DLD1 (cell line): ENCODE measurements around the gene SAMD14.
"Not testable (repeated sequence)": the region's sequence is repeated elsewhere in the genome, so short reads cannot be mapped to it uniquely, and the experiment has no call there.

ENCODE experiments used
- in situ Hi-C: cut with HindIII; loops from 2 replicates; pipeline ENCODE4 v1.10.0; 2017; ENCODE audit warnings: low sequenced_read_pairs

The SAMD14 gene

DNA sequence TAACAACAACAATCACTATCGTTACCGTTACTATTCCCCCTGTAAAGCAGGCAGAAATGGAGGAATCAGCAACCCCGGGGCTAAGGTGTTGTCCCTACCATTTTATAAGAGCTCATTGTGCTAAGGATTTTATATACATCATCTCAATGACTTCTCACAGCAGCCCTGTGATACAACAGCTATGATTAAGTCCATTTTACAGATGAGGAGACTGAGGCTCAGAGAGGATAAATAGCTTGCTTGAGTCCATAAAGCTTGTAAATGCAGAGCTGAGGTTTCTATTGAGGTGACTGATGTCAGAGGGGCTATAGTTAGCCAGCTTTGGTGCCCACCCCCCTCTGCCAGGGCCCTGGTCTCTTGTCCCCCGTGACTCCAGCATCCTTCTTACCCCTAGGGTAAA lies 51.5 kb downstream of the SAMD14 start:
- in situ Hi-C loops = loop anchor here (5.0 kb wide), 2 partner anchors 54 to 81 kb away; partner anchors contain the start of genes DLX3 and SAMD14

DNA sequence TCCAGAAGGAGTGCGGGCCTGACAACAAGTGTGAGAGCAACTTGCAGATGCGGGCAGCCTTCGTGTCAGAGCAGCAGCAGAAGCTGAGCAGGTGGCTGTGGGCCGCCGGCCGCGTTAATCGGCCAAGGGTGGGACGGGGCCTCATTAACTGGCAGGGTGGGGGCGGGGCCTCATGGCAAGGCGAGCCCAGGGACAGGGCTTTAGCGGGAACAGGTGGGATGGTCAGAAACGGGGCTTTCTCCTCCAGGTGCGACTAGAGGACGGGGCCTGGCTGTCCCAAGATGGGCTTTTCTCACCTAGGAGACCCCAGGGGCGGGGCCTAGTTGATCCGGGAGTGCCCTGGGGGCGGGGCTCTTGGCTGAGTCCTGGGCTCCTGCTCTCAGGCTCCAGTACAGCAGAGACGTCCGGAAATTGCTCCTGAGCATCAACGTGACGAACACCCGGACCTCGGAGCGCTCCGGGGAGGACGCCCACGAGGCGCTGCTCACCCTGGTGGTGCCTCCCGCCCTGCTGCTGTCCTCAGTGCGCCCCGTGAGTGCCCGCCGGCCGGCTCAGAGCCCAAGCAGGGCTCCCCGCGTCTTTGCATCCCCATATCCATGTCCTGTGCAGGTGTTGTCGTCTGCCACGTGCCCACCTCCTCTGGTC lies 53.2 kb downstream of the SAMD14 start:
- in situ Hi-C loops = loop anchor here (5.0 kb wide), 2 partner anchors 56 to 79 kb away; partner anchors contain the start of genes DLX3 and SAMD14

DNA sequence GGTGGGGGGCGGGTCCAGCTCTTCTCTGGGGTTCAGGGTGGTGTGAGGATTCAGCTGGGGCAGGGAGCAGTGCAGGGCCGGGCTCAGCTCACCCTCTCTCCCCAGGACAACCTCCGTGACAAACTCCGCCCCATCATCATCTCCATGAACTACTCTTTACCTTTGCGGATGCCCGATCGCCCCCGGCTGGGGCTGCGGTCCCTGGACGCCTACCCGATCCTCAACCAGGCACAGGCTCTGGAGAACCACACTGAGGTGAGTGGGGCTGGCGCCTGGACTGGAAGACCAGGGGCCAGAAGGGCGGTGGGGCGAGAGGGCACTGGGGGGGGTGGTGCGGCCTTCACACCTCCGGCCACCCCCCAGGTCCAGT lies 53.8 kb downstream of the SAMD14 start:
- in situ Hi-C loops = loop anchor here (5.0 kb wide), 2 partner anchors 56 to 79 kb away; partner anchors contain the start of genes DLX3 and SAMD14

DNA sequence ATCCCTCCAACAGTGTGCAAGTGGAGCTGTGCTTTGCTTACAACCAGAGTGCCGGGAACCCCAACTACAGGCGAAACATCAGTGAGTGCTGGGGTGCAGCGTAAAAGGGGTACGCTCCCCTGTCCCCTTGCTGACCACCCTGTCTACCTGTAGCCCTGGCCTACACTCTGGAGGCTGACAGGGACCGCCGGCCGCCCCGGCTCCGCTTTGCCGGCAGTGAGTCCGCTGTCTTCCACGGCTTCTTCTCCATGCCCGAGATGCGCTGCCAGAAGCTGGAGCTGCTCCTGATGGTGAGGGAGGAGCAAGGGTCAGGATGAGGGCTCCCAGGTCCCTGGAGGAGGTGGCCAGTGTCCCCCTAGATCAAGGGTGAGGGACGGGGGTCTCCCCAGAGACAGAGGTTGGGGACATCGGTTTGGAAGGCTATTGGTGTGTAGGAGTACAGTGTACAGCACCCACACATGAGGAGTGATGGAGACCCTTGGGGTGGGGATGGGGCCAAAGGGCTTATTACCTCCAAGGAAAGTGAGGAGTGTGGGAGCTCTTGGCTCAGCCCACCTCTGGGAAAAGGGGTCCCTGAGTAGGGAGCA lies 54.4 kb downstream of the SAMD14 start:
- in situ Hi-C loops = loop anchor here (5.0 kb wide), 2 partner anchors 57 to 78 kb away; partner anchors contain the start of genes DLX3 and SAMD14

DNA sequence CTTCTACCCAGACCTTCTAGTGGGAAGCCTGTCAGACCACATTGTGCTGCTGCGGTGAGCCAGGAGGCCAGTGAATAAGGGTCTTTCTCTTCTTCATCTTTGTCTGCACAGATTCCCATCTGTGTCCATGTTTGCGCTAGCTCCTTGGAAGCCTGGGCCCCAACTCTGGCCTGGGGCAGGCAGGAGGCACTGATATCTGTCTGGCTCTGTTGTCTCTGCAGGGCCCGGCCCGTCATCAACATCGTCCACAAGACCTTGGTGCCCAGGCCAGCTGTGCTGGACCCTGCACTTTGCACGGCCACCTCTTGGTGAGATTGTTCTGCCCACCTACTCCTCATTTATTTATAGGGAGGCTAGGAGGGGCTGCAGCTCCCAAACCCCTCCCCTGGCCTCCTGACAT lies 55.7 kb downstream of the SAMD14 start:
- in situ Hi-C loops = no loop called here

DNA sequence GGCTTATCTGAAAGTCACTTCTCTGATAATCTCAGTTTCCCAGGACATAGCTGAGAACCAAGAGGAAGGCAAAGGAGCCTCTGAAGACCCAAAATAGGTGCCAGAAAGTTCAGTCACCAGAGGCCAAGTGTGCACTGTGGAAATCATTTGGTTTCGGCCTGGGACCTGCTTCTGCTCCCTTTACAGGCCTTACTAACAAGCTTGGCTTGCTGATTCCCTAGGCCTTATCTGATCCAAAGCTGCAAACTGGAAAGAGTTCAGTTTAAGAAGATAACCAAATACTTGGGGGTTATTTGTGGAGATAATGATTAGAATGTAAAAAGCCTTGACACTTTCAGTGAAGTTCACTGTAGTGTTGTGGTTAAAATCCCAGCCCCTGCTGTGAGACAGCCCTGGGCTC lies 57.0 kb downstream of the SAMD14 start:
- in situ Hi-C loops = no loop called here

DNA sequence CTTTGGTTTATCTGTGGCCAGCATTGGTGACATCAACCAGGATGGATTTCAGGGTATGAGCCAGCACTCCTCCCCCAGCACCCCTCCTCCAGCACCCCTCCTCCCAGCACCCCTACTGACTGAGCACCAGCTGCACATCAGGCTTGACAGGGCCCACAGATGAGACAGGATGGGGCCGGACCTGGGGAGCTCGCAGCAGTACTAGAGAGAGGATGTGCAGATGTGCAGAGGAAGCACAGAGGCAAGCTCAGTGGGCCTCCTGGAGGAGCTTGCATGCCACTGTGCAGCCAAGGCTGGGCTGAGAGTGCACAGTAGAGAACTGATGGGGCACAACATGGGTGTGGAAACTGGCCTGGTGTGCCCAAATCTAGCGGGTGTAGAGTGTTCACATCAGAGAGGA lies 57.8 kb downstream of the SAMD14 start:
- in situ Hi-C loops = no loop called here

DNA sequence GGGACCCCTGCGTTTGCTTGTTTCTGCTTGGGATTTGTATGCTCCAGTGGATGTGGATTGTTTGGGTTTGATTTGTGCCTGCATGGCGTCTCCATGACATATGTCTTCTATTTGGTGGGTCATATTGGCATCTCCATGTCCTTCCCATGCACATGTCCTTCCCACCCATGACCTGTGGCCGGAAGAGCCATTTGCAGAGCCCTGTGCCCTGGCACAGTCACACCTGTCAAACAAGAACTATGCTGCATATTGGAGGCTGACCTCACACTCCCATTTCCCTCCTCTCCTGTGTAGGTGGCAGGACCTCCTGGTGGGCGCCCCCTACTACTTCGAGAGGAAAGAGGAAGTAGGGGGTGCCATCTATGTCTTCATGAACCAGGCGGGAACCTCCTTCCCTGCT lies 58.3 kb downstream of the SAMD14 start:
- in situ Hi-C loops = no loop called here

DNA sequence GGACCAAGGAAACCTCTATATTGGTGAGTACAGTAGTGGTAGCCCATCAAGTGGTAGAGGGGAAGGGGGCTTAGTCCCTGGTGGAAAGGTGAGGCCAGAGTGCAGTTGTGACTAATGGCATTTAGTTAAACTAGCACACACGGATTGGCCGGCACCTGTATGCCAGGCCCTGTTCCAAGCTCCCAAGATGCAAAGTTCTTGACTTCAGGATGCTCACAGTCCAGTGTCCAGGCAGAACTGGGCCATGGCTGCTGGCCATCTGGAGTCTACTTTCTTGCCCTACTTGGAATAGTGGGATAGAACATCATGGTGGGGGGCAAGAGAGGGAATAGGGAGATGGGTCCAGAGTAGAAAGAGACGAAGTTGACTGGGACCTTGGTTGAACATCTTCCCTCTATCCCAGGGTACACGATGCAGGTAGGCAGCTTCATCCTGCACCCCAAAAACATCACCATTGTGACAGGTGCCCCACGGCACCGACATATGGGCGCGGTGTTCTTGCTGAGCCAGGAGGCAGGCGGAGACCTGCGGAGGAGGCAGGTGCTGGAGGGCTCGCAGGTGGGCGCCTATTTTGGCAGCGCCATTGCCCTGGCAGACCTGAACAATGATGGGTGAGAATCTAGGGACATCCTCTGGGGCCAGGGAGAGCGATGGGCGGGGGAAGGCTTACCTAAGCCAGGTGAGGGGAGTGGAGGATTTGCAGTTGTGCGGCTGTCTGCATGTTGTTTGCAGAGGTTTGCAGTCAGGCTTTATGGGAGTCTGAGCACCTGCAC lies 58.9 kb downstream of the SAMD14 start:
- in situ Hi-C loops = no loop called here

DNA sequence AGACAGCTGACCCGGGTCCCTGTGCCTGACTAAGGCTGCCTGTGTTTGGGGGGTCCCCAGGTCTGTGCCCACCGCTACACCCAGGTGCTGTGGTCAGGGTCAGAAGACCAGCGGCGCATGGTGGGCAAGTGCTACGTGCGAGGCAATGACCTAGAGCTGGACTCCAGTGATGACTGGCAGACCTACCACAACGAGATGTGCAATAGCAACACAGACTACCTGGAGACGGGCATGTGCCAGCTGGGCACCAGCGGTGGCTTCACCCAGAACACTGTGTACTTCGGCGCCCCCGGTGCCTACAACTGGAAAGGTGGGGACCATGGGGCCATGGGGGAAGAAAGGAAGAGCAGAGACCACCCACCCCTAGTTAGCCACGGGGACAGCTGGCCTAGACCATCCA lies 62.0 kb downstream of the SAMD14 start:
- in situ Hi-C loops = no loop called here

DNA sequence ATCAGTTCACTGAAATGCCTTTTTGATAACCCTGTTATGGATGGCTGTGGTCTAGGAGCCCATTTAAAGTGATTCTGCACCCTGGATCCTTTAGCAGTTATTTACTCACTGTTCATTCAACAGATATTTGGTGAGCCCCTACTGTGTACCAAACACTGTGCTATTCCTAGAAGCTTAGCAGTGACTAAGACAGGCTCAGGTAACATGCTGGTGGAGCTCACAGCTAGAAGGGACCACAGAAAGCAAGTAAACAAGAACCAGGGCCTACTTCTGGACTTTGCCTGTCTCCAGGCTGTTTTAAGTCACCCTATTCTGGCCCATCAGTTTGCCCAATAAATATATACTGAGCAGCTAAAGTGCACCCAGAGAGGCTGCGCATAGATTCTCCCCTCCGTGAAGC lies 63.0 kb downstream of the SAMD14 start:
- in situ Hi-C loops = no loop called here

DNA sequence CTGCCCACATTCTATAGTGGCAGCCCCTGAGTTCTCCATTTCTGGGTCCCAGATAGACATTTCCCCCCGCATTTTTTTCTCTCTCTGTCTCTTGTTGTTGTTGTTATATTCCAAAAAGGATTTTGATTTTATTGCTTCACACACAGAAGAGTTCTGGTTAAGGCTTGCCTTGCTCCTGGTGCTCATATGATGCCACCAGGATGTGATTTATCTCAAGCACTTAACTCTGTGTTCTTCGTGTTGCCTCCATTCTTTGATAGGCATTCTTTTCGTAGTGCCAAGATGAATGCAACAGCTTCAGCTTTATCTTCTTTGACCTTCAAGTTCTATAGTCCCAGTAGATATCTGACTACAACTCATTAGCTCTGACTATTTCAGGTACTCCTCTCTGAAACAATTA lies 64.9 kb downstream of the SAMD14 start:
- in situ Hi-C loops = no loop called here

DNA sequence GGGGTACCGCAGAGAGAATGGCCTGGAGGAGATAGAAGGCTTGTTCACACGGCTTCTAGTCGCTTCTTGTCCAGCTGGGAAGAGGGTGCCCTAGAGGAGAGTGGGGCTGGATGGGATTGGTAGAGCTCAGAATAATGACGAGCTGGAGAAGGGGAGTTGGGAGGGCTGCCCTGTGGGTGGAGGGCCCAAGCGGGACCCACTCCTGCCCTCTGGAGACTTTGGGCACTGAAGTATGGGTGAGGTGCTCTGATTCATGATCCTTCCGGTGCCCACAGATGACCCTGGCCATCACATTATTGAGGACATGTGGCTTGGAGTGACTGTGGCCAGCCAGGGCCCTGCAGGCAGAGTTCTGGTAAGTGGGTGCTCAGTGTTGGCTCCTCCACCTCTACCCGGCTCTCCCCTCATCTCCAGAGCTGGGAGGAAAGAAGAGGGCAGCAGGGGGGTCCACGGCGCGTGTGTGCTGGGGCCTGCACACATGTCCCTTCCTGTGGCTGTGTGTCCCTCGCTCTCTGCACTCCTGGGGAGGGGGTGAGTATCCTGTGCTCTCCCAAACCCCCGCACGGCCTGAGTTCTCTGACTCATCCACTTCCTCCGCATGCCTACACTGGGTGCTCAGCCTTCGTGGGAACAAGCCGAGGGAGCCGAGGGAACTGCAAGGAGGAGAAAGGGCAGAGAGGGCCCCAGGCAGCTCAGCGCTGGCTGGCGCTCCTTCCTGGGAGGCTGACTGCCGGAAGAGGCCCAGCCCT lies 65.5 kb downstream of the SAMD14 start:
- in situ Hi-C loops = no loop called here

DNA sequence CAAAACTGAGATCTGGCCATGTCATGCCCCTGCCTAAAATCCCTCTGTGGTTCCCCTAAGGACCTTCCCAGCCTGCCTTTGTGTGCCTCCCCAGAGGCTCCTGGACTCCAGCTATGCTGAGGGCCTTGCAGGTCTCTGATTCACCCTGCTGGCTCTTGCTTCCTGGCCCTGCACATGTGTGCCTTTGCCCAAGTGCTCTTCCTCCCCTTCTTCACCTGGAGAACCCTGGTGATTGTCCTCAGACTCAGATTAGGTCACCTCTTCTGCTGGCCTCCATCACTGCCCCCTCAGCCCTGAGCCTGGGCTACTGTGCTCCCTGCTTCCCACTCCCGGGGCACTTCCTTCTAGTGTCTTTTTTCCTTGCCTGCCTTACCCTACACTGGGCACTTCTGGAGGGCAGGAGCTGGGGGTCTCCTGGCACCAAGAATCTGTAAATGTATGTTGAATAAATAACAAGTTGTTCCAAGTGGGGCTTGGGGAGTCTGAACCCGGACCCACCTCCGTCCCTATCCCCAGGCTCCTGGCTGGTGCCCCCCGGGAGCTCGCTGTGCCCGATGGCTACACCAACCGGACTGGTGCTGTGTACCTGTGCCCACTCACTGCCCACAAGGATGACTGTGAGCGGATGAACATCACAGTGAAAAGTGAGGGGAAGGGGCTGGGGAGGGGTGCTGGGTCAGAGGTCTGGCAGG lies 66.3 kb downstream of the SAMD14 start:
- in situ Hi-C loops = no loop called here

DNA sequence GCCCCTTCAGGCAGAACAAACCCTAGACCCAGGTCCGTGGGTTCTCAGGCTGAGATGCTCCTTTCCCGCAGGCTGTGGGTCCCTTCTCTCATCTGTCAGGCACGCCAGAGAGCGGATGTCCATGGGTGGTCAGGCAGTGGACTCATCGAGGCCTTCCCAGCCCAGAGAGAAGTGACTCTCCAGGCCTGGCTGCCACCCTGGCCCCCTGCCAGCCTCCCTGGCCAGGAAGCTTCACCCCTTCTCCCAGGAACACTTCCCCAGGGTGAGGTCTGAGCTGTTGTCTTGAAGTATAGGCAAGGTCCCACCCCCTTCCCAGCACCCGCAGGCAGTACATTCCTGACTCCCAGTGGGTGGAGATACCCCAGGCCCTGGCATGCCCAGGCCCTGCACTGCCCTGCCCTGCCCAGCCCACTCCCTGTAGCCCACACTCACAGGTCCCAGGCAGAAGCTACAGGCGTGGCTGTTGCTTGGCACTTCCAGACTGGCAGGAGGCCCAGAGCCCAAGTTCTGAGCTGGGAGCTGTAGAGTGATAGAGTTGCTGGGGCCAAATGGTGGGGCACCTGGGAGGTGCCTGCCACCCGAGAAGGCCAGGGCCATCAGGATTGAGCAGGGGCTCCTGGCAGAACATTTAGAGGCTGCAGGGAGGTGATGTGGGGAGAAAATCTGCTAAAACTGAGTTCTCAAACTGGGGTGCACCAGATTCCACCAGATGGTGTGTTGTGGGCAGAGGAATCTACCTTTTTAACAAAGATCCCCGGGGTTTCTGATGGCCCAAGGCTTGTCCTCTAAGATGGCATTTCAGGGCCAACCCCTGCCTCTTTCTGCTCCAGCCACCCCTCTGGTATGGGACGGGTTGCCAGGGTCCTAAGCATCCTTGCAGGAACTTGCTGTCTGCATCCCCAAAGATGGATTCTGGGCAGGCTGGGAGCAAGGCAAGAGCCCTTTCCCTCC lies 67.4 kb downstream of the SAMD14 start:
- in situ Hi-C loops = no loop called here

DNA sequence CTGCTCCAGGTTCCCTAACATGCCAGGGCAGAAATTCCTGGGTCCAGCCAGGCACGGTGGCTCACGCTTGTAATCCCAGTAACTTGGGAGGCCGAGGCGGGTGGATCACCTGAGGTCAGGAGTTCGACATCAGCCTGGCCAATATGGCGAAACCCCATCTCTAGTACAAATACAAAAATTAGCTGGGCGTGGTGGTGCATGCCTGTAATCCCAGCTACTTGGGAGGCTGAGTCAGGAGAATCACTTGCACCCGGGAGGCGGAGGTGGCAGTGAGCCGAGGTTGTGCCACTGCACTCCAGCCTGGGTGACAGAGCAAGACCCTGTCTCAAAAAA lies 68.3 kb downstream of the SAMD14 start:
- in situ Hi-C loops = not testable (repeated sequence)

DNA sequence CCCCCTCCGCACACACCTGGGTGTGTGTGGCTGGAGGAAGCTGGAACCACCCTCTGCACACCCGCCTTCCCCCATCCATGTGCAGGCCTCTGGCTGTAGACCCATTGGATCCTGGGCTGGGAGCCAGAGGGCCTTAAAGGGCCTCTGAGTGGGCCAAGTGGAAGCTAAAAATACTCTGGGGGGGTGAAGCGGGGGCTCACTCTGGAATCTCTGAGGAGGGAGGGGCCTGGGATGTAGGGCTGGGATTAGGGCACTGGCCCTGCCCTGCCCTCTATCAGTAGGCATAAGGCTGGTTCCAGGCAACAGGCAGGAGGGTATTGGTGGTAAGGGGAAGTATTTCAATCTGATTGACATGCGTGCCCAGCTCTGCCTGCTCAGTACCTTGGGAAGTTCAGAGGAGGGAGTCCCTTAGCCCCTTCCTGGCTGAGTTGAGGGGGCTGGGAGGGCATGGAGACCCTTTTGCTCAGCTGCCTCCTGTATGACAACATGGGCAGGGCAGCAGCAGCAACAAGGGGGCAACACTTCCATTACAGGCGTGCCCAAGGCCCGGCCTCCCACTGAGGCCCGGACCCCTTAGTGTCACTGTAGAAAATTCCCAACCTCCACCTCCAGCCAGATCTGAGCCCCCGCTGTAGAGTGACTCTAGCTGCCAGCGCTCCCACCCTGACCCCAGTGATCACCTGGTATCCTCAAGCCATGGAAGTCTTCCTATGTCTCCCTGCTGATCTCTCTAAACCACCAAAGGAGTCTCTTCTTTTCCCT lies 68.8 kb downstream of the SAMD14 start:
- in situ Hi-C loops = no loop called here
